ENCODE measurements around the gene EXOSC1.

DNA sequence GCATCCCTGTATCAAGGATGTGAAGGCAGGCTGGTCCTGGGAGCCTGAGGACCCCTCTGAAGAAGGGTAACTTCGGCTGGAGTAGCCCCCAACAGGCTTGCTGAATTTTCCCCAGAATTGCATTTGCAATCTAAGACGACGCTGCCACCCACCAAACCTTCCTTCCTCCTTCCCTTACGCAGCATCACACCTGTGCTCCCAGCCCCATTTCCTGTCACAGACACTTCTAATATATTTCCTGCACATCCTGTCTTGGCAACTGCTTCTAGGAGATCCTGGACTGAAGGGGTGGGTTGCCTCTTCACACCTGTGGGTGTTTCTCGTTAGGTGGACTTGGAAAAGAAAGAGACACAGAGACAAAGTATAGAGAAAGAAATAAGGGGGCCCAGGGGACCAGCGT lies 29.2 kb downstream of the EXOSC1 start:
- TF ChIP-seq CTCF (IDR thresholded peaks at IDR 0.05) (no peak), POLR2A (IDR thresholded peaks at IDR 0.05) (no peak)

All from lower leg skin (tissue), 3 donors.